Epithelial cell of prostate (primary cell): ENCODE data around the gene FA2H.
"Not testable (repeated sequence)": the region's sequence is repeated elsewhere in the genome, so short reads cannot be mapped to it uniquely, and the experiment has no call there.

Source experiments
- DNase-seq: peaks from one replicate; pipeline ENCODE4 v3.0.0-alpha.2; 2011; ENCODE audit warnings: low read depth, low spot score
- H3K27ac ChIP-seq: fragments of 450-650 bp; 2 replicates; pipeline ENCODE4 v1.5.1; 2017; ENCODE audit warnings: mild to moderate bottlenecking

FA2H gene

DNA sequence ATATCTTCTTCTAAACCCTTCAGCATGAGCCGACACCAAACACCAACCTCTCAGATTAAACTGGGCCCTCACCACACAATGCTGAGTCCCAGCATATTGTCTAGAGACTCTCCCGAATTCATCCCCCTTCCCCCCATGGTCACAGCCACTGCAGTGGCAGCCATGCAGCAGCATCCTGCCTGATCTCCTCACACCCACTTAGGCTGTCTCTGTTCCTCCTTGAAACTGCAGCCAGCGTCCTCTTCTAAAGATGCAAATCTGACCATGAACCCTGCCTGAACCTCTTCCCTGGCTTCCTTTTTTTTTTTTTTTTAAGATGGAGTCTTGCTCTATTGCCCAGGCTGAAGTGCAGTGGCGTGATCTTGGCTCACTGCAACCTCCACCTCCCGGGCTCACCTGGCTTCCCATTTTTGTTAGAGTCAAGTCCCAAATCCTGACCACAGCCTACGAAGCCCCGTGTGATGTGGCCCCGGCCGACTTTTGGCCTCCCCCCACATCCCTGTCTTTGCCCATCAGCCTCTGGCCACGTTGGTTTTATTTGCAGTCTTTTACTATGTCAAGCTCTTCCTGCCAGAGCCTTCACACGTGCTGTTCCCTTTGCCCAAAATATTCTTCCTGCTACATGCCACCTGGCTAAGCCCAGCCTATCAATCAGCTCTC lies 2.8 kb downstream of the FA2H start:
- DNase-seq, result no peak
- H3K27ac ChIP-seq, result no peak overlapping the region

DNA sequence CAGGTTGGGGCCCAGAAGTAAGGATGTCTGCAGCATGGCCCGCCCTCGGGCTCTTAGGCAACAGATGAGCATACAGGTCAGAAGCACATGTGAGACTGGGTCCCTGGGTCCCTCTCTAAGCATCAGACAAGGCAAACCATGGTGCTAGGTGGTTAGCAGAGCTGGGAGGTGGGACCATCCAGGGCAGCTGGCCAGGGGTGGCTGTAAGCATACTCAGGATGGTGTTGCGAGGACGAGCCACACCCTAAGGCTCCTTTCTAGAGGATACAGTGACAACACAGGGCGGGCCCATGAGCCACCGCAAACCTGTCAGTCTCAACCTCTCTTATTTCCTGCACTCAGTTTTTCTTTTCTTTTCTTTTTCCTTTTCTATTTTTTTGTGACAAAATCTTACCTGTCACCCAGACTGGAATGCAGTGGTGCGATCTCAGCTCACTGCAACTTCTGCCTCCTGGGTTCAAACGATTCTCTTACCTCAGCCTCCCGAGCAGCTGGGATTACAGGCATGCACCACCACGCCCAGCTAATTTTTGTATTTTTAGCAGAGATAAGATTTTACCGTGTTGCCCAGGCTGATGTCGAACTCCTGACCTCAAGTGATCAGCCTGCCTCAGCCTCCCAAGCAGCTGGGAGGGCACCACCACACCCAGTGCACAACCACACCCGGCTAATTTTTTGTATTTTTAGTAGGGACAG lies 3.6 kb downstream of the FA2H start:
- no peak for DNase-seq
- no peak overlapping the region for H3K27ac ChIP-seq

DNA sequence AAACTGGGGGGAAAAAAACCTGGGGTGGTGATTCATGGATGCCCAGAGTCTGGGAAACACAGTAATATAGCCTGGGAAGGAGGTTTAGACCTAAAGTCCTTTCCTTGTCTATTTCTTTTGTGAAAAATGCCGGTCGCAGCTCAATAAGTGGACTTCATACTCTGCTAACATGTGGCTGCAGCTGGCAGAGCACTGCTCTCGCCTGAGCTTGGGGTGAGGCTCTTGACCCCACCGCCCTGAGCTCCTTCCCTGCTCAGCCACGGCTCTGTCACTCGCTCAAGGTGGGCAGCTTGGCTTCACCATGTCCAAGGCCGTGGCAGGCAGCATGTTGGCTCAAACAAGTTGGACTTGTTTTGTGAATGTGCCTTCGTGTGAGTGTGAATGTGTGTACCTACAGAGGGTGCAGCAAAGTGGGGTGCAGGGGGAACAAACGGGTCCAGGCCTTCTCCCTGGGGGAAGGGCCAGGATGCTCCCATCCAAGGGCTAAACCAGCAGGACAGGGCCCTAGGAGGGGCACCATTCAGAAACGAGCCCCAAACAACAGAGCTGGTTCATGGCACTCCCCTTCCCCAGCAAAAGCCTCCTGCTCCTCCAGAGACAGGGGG lies 4.9 kb downstream of the FA2H start:
- DNase-seq, result no peak
- no peak overlapping the region for H3K27ac ChIP-seq

DNA sequence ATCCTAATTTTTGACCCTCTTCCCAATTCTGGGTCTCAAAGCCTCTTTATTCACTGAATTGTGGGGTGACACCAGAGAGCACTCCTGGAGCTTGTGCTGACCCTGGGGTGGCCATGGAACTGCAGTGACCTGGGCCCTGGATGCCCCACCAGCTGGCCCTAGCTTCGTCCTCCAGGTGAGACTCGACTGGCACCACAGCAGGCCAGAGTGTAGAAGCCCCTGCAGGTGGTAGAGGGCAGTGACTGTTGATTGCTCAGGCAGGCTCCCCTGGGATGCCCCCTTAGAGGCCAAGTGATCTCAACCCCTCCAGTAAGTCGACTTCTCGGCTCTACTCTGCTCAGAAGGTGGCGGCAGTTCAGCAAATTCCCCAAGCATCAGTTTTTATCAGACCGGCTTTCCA lies 6.4 kb downstream of the FA2H start:
- H3K27ac ChIP-seq, result no peak overlapping the region
- no peak for DNase-seq

DNA sequence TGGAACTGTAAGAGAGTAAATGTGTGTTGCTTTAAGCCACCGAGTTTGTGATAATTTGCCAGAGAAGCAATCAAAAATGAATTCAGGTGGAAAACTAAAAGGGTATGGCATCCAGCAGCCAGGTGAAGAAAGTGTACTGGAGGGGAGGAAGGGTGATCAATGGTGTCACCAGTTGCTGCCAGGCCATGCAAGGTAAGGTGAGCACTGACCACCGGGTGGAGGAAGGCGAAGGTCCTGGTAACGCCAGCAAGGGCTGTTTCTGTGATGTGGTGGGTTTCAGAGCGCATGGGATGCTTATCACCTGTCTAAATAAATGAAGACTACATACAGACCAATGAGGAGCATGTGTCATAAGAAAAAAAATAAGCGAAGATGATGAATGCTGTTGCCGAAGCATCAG lies 6.9 kb downstream of the FA2H start:
- no peak for DNase-seq
- H3K27ac ChIP-seq, result no peak overlapping the region

DNA sequence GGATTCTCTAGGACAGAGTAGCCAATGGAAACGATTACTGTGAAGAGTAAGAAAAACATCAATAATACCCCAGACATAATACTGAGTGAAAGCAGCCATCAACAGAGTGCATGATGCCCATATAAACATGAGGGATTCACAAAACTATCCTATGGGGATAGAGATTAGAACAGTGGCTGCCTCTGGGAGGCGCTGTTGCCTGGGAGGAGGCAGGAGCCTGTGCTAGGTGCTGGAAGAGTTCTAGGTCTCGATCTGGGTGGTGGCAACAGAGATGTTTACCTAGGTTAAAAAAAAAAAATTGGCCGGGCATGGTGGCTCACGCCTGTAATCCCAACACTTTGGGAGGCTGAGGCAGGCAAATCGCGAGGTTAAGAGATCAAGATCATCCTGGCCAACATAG lies 7.9 kb downstream of the FA2H start:
- DNase-seq, result no peak
- H3K27ac ChIP-seq, result no peak overlapping the region

DNA sequence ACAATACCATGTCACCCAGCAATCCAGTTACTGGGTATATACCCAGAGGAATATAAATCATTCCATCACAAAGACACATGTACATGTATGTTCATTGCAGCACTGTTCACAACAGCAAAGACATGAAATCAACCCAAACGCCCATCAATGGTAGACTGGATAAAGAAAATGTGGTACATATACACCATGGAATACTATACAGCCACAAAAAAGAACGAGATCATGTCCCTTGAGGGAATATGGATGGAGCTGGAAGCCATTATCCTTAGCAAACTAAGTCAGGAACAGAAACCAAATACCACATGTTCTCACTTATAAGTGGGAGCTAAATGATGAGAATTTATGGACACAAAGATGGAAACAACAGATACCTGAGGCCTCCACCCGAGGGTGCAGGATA lies 10.4 kb downstream of the FA2H start:
- H3K27ac ChIP-seq, DNase-seq: not testable (repeated sequence)

DNA sequence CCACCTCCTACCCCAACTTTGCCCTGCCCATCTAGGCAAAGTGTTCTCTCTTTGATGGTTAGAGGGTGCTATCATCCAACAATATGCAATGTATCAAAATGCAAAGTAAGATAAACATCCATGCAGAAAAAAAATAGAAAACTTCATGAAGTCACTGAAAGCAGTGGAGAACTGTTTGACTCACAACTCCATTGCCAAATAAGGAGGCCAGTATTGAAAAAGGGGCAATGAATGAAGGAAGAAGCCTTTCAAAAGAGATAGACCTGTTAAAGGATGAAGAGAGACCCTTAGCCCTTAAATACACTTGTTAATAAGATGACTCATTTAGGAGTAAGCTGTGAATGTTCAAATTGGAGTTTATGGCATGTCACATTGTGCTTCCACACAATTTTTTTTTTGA lies 13.0 kb downstream of the FA2H start:
- H3K27ac ChIP-seq, result no peak overlapping the region
- no peak for DNase-seq

DNA sequence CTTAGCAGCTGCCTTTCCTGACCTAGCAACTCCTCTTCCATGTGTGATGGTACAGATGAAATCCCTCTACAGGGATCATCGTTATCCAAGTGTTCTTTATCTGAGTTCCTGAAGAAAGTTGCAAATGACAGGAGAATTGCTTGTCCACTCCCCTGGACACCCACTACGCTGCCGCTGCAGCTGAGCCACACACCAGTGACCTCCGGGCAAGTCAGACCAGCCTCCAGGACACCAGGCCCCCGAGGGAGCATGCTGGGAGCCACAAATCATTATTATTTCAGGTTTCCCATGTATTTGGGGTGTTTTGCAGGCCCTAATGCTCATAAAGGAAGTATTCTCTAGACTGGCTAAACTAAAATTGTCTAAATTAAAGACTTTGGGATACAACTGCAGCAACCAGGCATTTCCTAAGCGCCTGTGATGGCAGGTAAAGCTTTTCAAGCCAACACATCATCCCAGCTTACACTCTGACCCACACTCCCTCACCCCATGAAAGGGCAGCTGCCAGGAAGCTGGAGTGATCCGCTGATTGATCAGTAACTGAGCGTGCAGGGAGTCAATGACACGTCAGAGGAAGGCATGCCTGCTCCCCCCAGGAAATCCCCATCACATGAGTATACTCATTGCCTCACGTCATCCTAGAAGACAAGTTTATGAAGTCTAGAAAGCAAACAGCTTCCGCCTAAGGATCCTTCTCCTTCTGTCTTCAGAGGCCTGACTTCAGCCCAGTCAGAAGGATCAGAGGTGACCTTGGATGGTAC lies 14.4 kb downstream of the FA2H start:
- peak overlapping the region; percentile 62 for H3K27ac ChIP-seq
- DNase-seq, result no peak

DNA sequence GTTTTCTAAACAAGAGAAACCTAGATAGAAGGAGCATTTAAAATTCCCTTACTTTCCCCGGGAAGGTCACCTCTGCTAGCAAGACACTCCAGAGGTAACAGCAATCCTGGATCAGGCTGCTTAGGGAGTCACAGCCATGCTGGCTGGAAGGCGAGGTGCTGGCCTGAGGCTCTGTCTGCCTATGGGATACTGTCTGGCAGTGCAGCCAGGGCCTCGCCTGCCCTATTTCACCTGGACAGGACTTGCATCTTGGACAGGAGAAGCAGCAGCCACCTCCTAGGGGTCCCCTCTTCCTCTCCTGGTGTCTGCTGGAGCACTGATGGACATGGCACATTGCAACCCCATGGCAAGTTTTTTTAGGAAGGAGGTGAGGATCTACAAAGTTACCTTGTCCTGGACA lies 15.1 kb downstream of the FA2H start:
- DNase-seq, result no peak
- no peak overlapping the region for H3K27ac ChIP-seq

DNA sequence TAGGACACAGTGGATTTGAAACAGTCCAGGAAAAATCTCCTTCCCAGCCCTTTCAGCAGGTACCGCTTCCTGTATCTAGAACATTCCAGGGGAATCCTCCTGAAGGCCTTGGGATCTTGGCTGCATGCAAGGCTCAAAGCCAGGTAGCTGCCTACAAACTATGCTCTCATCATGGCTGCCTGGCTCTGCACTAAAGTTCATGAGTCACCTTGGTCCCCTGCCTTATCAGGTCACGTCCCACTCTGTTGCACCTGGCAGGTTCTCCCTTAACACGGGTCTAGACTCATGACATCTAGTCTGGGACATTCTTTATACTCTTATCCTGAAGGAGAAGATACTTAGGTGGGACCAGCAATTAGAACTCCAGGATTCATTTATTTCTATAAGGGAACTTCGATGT lies 15.8 kb downstream of the FA2H start:
- no peak for DNase-seq
- no peak overlapping the region for H3K27ac ChIP-seq

DNA sequence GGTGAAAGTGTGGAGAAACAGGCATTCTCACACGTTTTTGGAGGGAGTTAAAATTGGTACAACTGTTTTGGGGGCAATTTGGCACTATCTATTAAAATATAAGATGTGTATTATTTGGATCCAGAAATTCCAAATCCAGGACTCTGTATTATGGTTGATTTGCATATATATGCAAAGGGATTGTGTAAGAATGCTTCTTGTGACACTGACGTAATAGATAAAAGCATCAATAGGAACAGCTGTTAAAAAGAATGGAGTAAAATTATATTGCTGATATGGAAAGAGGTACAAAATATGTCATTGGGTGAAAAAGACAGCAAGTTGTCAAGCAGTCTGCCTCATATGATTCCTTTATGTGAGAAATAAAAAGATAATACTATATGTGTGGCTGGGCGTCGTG lies 17.3 kb downstream of the FA2H start:
- no peak overlapping the region for H3K27ac ChIP-seq
- no peak for DNase-seq

DNA sequence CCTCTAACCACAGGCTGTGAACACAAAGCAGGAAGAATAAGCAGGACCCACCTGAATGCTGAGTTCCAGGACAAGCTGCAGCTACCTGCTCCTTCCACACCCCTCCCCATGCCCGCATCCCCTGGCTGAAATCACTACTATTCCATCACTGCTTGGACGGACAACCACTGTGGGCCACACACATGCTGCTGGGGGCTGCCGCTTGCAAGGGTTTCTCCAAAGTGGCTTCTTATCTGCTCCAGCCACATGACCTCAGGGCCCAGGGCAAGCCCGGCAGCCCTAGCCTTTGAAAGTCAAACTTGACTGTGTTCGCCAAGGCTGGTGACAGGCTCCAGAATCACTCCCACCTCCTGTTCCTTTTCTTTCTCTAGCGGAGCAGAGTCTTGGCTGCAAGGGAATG lies 18.4 kb downstream of the FA2H start:
- DNase-seq, result no peak
- no peak overlapping the region for H3K27ac ChIP-seq

DNA sequence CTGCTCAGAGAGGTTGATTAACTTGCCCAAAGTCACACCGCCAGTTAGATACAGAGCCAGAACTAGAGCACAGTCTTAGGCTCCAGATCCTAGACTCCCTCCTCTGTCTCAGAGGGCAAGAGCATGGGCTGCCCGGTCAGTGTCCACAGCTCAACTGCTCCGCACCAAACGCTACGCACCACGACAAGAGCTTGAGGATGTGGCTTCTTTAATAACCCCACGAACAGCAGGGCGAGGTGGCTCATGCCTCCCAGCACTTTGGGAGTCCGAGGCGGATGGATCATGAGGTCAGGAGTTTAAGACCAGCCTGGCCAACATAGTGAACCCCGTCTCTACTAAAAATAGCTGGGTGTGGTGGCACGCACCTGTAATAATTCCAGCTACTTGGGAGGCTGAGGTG lies 21.4 kb downstream of the FA2H start:
- no peak for DNase-seq
- no peak overlapping the region for H3K27ac ChIP-seq

DNA sequence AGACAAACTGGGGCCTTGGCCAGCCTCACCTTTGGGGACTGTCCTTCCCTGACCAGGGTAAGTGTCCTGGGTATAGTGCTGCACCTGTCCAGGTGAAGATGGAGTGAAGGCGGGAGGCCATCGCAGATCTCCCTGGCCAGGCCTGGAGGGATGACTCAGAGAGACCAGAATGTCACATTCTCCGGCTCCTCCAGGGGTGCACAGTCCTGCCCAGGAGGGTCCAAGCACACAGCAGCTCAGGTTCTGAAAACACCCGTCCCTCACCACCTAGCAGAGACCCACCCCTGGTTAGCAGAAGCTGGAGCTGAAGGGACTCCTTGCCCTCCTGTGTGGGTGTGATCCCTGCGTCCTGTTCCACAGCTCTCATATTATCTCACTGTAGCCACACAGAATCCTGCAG lies 21.9 kb downstream of the FA2H start:
- H3K27ac ChIP-seq, result peak overlapping the region; percentile 16
- DNase-seq, result no peak

DNA sequence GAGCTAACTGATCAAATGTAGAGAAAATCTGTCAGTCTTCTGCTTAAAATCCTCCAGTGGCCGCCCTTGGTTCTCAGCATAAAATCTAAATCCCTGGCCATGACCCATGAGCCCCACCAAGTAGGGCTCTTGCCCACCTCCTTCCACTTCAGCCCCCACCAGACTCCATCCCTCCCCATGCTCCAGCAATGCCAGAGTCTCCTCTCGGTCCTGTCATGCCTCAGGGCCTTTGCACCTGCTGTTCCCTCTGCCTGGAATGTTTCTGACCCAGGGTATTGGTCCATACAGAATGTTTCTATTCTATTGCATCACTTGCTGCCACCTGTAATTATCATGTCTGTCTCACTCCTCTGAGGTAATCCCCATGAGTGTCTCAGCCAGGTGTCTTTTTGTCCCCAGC lies 22.4 kb downstream of the FA2H start:
- peak overlapping the region; percentile 16 for H3K27ac ChIP-seq
- no peak for DNase-seq

DNA sequence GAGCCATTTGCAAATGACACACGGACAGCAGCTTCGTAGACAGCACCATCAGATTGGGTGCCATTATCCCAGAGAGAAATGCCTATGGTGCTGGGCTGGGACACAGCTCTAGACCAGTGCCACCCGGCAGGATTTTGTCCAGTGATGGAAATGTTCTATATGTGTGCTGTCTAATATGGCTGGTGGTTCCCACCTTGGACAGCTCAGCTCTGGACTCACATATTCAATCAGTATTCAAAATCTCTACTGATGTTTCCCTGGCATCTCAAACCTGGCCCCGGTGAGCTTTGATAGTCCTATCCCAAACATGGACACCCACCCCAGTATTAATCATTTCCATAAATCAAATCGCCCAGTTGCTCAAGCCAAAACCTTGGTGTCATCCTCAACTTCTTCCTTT lies 23.0 kb downstream of the FA2H start:
- DNase-seq, result no peak
- no peak overlapping the region for H3K27ac ChIP-seq

DNA sequence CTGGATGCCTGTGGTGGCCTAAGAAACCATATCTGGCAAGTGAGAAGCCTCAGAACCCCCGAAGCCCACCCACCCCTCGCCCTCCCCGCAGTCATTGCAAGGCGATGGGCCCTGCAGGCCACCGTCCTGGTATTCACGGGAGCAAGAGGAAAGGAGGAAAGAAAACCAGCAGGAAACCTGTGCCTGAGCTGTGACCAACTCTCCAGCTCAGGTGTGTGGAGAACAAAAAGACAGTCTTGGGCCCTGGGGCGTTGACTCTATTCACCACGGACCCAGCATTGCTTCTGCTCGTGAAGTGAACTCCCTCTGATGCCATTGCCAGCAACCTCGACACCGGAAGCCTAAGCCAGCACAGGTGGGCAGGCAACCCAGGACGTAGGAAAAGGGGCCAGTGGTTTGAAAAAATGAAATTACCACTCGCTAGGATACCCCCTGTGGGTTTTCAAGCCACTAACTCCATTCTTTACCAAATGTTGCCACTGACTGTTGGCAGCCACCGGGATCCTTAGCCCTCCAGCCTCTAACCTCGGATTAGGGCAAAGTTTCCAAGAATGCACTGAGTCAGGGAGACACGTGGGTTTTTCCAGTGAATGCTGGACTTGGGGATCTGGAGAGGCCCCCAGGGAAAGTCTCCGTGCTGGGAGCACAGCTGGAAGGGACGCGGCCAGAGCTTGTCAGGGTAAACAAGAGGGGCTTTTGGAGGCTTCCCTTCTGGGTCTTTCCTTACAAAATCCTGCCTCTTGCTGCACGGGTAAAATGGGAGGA lies 25.1 kb downstream of the FA2H start:
- peak overlapping the region; percentile 43 for H3K27ac ChIP-seq
- DNase-seq, result no peak

DNA sequence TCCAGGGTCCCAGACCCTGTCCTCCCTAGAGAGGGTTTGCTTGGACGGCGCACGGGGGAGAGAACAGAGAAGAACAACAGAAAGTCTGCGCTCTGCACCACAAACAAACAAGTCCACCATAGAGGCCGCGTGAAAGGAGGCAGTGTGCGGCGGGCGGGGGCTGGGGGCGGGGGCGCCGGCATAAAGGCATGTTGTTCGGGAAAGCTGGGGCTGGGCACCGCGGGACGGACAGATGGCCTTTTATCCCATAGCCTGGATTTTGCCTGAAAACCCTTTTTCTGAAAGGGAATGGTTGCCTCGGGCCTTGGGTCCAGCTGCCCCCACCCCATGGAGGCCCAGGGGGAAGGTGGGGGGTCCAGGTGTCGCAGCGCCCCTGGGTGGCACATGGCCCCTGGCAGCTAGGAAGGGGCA lies 26.0 kb downstream of the FA2H start:
- DNase-seq, result no peak
- no peak overlapping the region for H3K27ac ChIP-seq
